ENCODE data around the gene BBS9. TPM values are rescaled to one million over a fixed set of nuclear protein-coding genes. Genes with fewer than 3 reads are reported as not detected.
"Not testable (repeated sequence)": the region's sequence is repeated elsewhere in the genome, so short reads cannot be mapped to it uniquely, and the experiment has no call there.

The BBS9 gene
- total RNA-seq, 1 experiment from 2014 or later = 4.2 TPM

GRCh38 chr7:33273356-33273755 is 144.0 kb downstream of the BBS9 start:
- DNase-seq (ENCODE audit: low read depth) = no peak

GRCh38 chr7:33276325-33276724 is 147.0 kb downstream of the BBS9 start:
- no peak for DNase-seq (ENCODE audit: low read depth)

- DNase-seq (ENCODE audit: low read depth) = no peak
Observed at GRCh38 chr7:33276729-33277128, 147.4 kb downstream of the BBS9 start.

- no peak for DNase-seq (ENCODE audit: low read depth)
Observed at GRCh38 chr7:33278095-33278494, 148.7 kb downstream of the BBS9 start.

GRCh38 chr7:33286501-33286900 is 157.1 kb downstream of the BBS9 start:
- no peak for DNase-seq (ENCODE audit: low read depth)

GRCh38 chr7:33287738-33288137 is 158.4 kb downstream of the BBS9 start:
- DNase-seq (ENCODE audit: low read depth) = no peak

- DNase-seq (ENCODE audit: low read depth) = no peak
Observed at GRCh38 chr7:33298848-33299247, 169.5 kb downstream of the BBS9 start.

- no peak for DNase-seq (ENCODE audit: low read depth)
Observed at GRCh38 chr7:33299425-33299824, 170.1 kb downstream of the BBS9 start.

GRCh38 chr7:33300131-33300530 is 170.8 kb downstream of the BBS9 start:
- no peak for DNase-seq (ENCODE audit: low read depth)

GRCh38 chr7:33300742-33301141 is 171.4 kb downstream of the BBS9 start:
- no peak for DNase-seq (ENCODE audit: low read depth)

GRCh38 chr7:33303978-33304557 is 174.7 kb downstream of the BBS9 start:
- DNase-seq (ENCODE audit: low read depth) = not testable (repeated sequence)

GRCh38 chr7:33307205-33307604 is 177.8 kb downstream of the BBS9 start:
- DNase-seq (ENCODE audit: low read depth) = no peak

GRCh38 chr7:33310546-33310945 is 181.2 kb downstream of the BBS9 start:
- DNase-seq (ENCODE audit: low read depth) = no peak

- no peak for DNase-seq (ENCODE audit: low read depth)
Observed at GRCh38 chr7:33325754-33326484, 196.6 kb downstream of the BBS9 start.

GRCh38 chr7:33326485-33326848 is 197.1 kb downstream of the BBS9 start:
- DNase-seq (ENCODE audit: low read depth) = no peak

- no peak for DNase-seq (ENCODE audit: low read depth)
Observed at GRCh38 chr7:33327427-33327826, 198.1 kb downstream of the BBS9 start.

- peak; percentile 16 for DNase-seq (ENCODE audit: low read depth)
Observed at GRCh38 chr7:33334349-33334748, 205.0 kb downstream of the BBS9 start.

- DNase-seq (ENCODE audit: low read depth) = no peak
Observed at GRCh38 chr7:33336820-33337219, 207.5 kb downstream of the BBS9 start.

- DNase-seq (ENCODE audit: low read depth) = peak; percentile 10
Observed at GRCh38 chr7:33339074-33339790, 209.9 kb downstream of the BBS9 start.

GRCh38 chr7:33346055-33346454 is 216.7 kb downstream of the BBS9 start:
- DNase-seq (ENCODE audit: low read depth) = no peak

- DNase-seq (ENCODE audit: low read depth) = no peak
Observed at GRCh38 chr7:33350577-33350976, 221.2 kb downstream of the BBS9 start.

GRCh38 chr7:33351709-33352108 is 222.3 kb downstream of the BBS9 start:
- DNase-seq (ENCODE audit: low read depth) = no peak

GRCh38 chr7:33354201-33354600 is 224.8 kb downstream of the BBS9 start:
- DNase-seq (ENCODE audit: low read depth) = no peak
